Measurements from ENCODE around the gene METTL3.
A peak's percentile ranks its signal among the peaks of the same experiment; 100 is the strongest.
"Not testable (repeated sequence)": the region's sequence is repeated elsewhere in the genome, so short reads cannot be mapped to it uniquely, and the experiment has no call there.

Gene METTL3

DNA sequence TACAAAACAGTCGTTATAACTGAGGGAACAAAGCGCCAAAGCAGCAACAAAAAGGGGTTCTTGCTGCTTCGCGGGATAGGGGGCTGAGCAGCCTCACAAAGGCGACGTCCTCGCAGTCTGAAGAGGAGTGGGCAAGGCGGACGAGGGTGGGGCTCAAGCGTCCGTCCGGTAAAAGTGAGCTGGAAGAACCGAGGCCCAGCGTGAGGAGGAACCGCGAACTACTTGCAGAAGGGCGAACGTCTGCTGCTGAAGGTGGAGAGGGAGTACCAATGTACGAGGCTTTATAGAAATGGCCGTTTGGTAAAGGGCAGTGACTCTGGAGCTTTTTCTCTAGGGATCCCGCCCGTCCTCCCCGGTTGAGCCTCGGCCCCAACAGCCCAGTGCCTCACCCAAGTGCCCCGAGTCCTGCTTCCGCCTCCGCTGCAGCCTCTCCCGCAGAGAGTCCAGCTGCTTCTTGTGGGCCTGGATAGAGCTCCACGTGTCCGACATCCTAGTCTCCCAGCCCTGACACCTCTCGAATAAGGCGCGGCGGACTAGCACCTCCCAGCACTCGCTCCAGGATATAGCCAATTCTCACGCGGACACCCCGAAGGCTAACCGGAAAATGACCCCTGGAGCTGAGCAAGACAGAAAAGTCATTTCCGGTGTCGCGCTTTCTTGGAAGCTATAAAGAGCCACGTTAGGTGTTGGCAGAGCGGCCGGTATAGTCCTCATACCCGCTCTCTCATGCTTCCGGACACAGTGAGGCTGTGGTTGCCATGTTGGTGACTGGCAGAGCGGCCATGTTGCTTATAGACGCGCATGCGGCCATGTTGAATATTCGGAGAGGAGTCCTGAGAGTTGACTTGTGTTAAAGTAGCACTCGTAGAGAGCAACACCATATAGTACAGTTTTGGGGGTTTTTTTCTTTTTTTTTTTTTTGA is at the start of gene METTL3:
Gene METTL3 (minus strand): TSS at position 606 of the 923 bp plus-strand sequence. CDS start 117 bp downstream, at position 489.
- peak; percentile 84 for DNase-seq

- no peak for DNase-seq
Observed at GRCh38 chr14:21558703-21559170, 47.6 kb upstream of the METTL3 start.

- peak; percentile 61 for DNase-seq
Observed at GRCh38 chr14:21557084-21557901, 46.2 kb upstream of the METTL3 start.

DNA sequence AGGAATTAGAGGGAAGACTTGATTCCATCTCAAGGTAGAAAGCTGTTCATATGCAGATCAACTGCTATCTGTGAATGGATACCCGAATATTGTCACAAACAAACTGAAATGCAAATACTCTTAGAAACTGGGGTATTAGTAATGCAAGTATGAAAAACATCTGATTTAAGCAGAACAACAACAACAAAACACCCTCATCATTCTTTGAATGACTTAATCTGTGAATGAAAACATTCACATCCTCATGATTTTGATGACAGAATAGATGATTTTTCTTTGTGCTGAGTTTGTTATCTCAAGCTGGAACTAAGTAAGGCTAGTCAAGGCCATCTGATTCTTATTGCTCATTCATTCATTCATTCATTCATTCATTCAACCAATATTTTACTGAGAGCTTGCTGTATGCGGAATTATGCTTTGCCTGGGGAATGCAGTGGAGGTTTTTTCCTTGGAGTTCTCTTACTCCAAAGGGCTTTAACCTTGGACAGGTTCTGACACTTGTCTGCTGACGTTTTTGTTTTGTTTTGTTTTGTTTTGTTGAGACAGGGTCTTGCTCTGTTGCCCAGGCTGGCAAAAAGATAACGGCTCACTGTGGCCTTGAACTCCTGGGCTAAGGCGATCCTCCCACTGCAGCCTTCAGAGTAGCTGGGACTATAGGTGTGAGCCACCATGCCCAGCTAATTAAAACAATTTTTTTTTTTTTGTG is 45.4 kb upstream of the METTL3 start:
- no peak for DNase-seq

GRCh38 chr14:21553266-21553665 is 42.1 kb upstream of the METTL3 start:
- no peak for DNase-seq

DNA sequence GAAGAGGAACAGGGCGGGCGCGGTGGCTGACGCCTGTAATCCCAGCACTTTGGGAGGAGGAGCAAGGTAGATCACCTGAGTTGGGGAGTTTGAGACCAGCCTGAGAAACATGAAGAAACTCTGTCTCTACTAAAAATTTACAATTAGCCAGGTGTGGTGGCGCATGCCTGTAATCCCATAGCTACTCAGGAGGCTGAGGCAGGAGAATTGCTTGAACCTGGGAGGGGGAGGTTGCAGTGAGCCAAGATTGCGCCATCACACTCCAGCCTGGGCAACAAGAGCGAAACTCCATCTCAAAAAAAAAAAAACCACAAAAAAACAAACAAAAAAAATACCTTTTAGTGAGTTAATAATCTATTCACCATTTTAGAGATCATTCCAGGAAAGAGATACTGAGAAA is 33.4 kb upstream of the METTL3 start:
- not testable (repeated sequence) for DNase-seq

DNA sequence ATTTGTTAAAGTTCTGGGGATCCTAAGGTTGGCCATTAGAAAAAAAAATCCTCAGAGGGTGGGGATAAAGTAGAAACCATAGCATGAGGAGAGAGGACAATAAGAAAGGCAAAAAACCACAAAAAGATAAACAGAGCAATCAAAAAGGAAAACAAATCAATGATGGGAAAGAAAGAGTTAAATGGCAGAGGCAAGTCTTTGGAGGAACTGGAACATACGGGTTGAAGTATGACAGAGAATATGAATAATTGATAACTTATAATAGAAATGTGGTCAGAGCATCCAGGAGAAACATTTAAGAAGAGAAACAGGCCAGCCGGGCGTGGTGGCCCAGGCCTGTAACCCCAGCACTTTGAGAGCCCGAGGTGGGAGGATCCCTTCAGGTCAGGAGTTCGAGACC is 32.8 kb upstream of the METTL3 start:
- DNase-seq: no peak

DNA sequence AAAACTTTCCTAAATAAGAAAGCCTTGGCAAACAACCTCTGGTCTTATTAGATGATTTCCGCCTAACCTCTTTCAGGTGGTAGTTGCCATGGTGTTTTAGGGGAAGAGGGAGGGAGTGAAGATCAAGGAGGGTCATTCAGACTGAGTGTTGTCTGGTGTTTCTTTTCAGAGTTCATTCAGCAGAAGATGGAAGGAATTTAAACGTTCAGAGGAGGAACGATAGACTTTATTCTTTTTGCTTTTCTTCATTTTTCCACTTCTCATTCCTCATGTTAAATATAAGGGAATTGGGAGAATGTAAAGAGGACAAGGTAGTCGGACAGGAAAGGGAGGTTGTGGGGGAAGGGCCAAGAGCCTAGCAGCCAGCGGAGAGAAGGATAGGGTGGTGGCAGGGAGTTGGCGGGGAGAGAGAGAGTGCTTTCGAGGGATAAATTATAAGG is 32.4 kb upstream of the METTL3 start:
- no peak for DNase-seq

DNA sequence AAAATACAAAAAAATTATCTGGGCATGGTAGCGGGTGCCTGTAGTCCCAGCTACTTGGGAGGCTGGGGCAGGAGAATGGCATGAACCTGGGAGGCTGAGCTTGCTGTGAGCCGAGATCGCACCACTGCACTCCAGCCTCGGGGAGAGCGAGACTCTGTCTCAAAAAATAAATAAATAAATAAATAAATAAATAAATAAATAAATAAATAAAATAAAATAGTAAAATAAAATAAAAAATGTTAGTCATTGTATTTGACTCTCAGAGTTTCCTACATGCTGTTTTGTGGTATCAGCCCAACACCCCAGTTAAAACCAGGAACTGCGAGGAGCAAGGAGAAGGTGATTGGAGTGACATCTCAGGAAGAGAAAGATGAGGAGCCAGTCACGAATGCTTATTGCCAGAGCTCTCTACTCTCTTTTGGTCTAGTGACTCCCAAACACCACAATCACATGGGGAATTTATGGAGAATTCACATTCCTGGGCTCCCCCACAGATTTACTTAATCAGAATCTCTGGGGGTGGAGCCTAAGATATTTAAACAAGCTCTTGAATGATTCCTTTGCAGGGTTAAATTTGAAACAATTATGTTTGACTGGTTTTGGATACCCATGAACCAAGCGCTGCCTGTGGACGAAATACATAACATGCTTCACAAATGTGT is 30.4 kb upstream of the METTL3 start:
- DNase-seq: no peak

- no peak for DNase-seq
Observed at GRCh38 chr14:21539189-21539940, 28.2 kb upstream of the METTL3 start.

GRCh38 chr14:21537090-21537424 is 25.9 kb upstream of the METTL3 start:
- DNase-seq: no peak

DNA sequence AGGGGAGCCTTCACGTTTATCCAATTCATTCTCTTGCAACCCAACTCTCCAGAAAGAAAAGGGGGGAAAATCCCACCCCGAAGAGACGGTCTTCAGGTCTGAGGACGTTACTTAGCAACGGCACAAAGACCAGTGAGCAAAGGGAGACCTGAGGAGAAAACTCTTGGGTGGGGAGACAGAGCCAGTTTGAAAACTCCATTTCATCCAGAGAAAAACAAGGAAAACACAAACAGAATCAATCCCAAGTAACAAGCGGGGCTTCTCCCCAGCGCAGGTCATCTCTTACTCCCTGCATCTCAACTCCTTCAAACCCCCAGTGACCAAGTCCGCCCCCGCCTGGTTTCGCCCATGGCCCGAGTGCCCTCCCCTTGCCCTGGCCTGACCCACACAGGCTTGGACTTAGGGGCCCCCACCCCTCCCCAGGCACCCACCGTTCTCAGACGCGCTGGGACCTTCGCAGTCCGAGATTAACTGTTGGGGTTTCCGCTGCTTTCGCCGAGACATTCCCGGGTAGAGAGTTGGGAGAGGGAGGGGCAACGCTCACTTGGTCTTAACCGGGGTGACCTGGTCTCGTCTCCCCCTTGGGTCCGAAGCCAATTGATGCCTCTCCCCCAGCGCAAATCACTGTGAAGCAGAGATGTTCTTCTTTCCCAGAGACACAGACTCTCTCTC is 25.4 kb upstream of the METTL3 start:
- DNase-seq: no peak

DNA sequence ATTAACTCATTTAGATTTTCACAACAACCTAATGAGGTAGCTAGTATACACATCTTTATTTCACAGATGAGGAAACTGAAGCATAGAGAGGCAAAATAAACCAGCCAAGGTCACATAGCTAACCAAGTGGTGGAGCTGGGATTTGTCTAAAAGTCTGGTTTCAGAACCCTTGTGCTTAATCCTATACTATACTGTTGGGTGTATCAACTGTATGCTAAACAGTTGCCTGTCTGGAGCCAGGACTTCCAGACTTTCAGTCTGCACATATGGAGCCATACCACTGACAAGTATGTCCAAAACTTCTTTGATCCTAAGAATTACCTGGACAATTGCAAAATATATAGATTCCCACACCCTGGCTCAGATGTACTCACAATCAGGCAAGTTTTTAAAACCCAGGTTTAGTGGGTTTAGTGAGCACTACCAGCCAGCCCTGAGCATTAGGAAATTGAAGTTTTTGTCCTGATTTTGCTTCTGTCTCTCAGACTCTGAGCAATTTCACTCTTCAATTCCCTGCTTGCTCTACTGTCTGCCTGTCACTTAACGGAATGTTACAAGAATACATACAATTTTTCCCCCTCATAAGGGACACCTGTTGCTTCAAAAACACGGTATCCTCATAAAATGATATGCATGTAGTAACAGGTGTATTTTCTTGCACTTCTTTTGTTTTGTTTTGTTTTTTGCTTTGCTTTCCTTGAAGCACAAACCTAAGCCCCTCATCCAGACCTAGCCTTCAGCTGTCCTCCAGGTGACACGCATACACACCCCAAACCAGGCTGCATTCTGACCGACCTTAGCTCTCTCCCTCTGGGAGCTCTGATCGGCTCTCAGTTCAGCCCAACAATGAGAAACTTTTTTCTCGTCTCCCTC is 24.6 kb upstream of the METTL3 start:
- no peak for DNase-seq

GRCh38 chr14:21534576-21534975 is 23.4 kb upstream of the METTL3 start:
- DNase-seq: no peak

DNA sequence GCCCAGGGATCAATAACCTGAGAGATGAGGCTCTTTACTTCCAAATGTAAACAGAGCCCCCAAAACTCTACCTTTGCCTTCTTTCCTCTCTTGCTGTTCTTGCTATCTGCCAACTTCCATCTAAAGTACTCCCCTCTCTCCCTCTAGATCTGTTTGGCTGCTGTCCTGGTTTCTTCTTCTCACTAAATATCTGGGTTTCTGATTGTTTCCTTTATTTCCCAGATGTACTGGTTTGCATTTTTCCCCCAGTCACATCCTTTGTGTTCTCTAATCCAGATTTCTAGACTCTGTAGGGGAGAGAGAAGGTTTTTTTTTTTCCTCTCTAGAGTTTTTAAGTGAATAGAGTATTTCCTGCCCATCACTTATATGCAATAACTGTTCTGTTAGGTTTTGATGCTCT is 22.2 kb upstream of the METTL3 start:
- no peak for DNase-seq

- no peak for DNase-seq
Observed at GRCh38 chr14:21529515-21529914, 18.4 kb upstream of the METTL3 start.

GRCh38 chr14:21528381-21529348 is 17.5 kb upstream of the METTL3 start:
- no peak for DNase-seq

DNA sequence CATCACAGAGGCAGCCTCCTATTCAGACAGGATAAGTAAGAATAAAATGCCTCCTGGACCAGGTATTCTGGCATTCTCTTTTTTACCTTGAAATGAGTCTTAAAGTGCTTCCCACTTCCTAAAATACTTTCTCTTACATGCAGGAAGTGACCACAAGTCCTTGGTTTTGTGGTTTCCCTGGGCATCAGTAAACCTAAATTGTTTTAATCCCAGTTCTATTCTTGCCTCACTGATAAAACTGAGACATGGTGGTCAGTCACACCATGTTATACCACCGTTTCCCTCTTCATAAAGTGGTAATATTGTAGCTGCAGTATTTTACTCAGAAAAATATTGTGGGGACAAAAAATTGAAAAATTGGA is 16.2 kb upstream of the METTL3 start:
- DNase-seq: no peak

Measured in stimulated activated CD4-positive, alpha-beta T cell treated with anti-CD3 and anti-CD28 coated beads, Interleukin-12 subunit alpha, Interleukin-12 subunit beta, amount 100 ng/mL, for 4 hours (primary cell).